Nephron (organoid): Measurements from ENCODE around the gene SUMF1.

Experiments used
- H3K27ac Mint-ChIP-seq, 3 experiments: 2 replicates each; pipeline ENCODE4 v1.8.0; 2020; ENCODE audit warnings: mixed read lengths in 3 of 3, mild to moderate bottlenecking in 2 of 3, moderate library complexity in 1 of 3
- H3K27me3 Mint-ChIP-seq: 2 replicates; pipeline ENCODE4 v1.8.0; 2021; ENCODE audit warnings: low read depth, mild to moderate bottlenecking, moderate library complexity, mixed read lengths
- H3K36me3 Mint-ChIP-seq: 2 replicates; pipeline ENCODE4 v1.8.0; 2020; ENCODE audit warnings: low read depth, mixed read lengths
- H3K4me1 Mint-ChIP-seq: 2 replicates; pipeline ENCODE4 v1.8.0; 2020; ENCODE audit warnings: mixed read lengths
- H3K4me3 Mint-ChIP-seq, 3 experiments: 2 replicates each; pipeline ENCODE4 v1.8.0; 2020; ENCODE audit warnings: mild to moderate bottlenecking in 3 of 3, mixed read lengths in 3 of 3, moderate library complexity in 2 of 3
- H3K9me3 Mint-ChIP-seq: 2 replicates; pipeline ENCODE4 v1.8.0; 2020; ENCODE audit warnings: mixed read lengths
- TF ChIP-seq, protein P1 (sequence below), 3 experiments: fragments of 200-600 bp; sonication (generic); IDR thresholded peaks; one replicate each; pipeline ENCODE4 v1.5.0; 2021; ENCODE audit warnings: antibody characterized with exemption in 3 of 3; ENCODE audit not compliant: unreplicated experiment in 3 of 3

Gene SUMF1

DNA sequence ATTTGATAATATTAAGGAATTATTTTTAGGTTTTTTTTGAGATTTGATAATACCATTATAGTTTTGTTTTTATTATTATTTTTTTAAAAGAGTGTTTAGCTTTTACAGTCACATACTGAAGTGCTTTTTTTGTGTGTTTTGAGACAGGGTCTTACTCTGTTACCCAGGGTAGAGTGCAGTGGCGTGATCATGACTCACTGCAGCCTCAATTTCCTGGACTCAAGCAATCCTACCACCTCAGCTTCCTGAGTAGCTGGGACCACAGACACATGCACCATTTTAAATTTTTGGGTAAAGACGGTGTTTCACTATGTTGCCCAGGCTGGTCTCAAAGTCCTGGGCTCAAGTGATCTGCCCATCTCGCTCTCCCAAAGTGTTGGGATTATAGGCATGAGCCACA lies 73.0 kb downstream of the SUMF1 start:
- TF ChIP-seq, protein P1, sequence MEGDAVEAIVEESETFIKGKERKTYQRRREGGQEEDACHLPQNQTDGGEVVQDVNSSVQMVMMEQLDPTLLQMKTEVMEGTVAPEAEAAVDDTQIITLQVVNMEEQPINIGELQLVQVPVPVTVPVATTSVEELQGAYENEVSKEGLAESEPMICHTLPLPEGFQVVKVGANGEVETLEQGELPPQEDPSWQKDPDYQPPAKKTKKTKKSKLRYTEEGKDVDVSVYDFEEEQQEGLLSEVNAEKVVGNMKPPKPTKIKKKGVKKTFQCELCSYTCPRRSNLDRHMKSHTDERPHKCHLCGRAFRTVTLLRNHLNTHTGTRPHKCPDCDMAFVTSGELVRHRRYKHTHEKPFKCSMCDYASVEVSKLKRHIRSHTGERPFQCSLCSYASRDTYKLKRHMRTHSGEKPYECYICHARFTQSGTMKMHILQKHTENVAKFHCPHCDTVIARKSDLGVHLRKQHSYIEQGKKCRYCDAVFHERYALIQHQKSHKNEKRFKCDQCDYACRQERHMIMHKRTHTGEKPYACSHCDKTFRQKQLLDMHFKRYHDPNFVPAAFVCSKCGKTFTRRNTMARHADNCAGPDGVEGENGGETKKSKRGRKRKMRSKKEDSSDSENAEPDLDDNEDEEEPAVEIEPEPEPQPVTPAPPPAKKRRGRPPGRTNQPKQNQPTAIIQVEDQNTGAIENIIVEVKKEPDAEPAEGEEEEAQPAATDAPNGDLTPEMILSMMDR (IDR thresholded peaks at IDR 0.05; ENCODE audit: unreplicated experiment in 3 of 3), result no peak
- H3K4me1 Mint-ChIP-seq, result peaks cover 21% of the 10 kb centered on the region

DNA sequence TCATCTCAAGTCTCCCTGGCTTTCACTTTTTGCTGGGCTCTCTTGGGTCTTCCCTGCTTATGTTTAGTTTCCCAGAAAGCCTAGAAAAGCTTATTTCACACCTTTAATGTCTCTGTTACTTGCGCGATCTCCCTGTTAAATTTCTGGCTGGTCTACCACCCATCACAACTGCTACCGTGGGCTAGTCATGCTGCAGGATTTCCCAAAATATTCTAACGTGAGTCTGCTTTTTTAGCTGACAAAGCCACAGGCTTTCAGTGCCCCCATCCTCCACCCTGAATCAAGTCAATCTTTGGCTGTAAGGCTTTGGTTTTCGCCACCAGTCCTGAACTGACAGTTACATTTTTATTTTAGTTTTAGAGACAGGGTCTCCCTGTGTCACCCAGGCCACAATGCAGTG lies 74.1 kb downstream of the SUMF1 start:
- Mint-ChIP-seq H3K4me1 (peaks cover 16% of the 10 kb centered on the region), H3K27me3 (peaks cover 4% of the 10 kb centered on the region), H3K27ac (no peak overlapping the region), H3K9me3 (no peaks in the 10 kb centered on the region), H3K4me3 (no peak overlapping the region), H3K36me3 (peaks cover 32% of the 10 kb centered on the region)
- TF ChIP-seq, protein P1 (IDR thresholded peaks at IDR 0.05; ENCODE audit: unreplicated experiment in 3 of 3), result no peak

More for the DNA sequence above, 73.0 kb downstream of the SUMF1 start:
- Mint-ChIP-seq H3K36me3 (peaks cover 32% of the 10 kb centered on the region), H3K9me3 (no peaks in the 10 kb centered on the region), H3K27me3 (peaks cover 4% of the 10 kb centered on the region), H3K4me3 (no peak overlapping the region), H3K27ac (no peak overlapping the region)

DNA sequence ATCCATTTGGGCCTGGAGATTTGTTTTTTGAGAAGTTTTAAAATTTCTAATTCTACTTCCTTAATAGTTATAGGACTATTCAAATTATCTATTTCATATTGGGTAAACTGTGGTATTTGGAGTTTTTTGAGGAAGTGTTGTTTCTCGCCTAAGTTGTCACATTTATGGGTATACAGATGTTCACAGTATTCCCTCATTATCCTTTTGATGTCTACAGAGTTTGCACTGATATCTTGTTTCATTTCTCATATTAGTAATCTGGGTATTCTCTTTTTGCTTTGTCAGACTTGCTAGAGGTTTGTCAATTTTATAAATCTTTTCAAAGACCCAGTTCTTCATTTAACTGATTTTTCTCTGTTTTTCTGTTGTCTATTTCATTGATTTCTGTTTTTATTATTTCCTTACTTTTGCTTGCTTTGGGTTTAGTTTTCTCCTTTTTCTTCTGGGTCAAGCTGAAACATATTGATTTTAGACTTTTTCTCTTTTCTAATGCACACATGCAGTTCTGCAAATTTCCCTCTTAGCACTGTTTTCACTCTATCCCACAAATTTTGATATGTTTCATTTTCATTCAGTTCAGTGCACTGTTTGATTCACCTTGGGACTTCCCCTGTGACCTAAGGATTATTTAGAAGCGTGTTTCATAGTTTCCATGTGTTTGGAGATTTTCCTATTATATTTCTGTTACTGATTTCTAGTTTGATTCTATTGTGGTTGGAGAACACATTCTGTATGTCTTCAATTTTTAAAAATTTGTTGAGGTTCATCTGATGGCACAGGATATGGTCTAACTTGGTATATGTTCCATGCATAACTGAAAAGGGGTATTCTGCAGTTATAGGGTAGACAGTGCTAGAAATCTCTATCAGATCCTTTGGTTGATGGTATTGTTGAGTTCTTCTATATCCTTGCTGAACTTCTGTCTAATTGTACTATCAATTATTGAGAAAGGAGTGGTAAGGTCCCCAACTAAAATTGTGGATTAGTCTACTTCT lies 79.6 kb downstream of the SUMF1 start:
- no peak overlapping the region for H3K4me3 Mint-ChIP-seq
- H3K27me3 Mint-ChIP-seq, result peaks cover 4% of the 10 kb centered on the region
- H3K9me3 Mint-ChIP-seq, result no peaks in the 10 kb centered on the region
- peaks cover 23% of the 10 kb centered on the region for H3K36me3 Mint-ChIP-seq
- TF ChIP-seq, protein P1 (IDR thresholded peaks at IDR 0.05; ENCODE audit: unreplicated experiment in 3 of 3), result no peak
- H3K4me1 Mint-ChIP-seq, result no peaks in the 10 kb centered on the region
- no peak overlapping the region for H3K27ac Mint-ChIP-seq

DNA sequence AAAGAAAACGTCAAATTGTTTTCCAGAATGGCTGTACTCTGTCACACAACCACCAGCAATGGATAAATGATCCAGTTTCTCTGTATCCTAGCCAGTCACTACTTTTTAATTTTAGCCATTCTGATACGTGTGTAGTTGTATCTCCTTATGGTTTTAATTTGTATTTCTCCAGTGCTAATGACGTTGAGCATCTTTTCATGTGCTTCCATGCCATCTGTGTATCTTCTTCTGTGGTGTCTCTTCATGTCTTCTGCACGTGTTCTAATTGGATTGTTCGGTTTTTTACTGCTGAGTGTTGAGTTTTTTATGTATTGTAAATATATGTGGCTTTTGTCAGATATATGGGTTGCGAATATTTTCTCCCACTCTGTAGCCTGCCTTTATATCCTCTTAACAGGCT lies 81.9 kb downstream of the SUMF1 start:
- Mint-ChIP-seq H3K9me3 (no peaks in the 10 kb centered on the region), H3K27me3 (no peaks in the 10 kb centered on the region), H3K27ac (no peak overlapping the region), H3K36me3 (peaks cover 17% of the 10 kb centered on the region), H3K4me1 (no peaks in the 10 kb centered on the region), H3K4me3 (no peak overlapping the region)
- TF ChIP-seq, protein P1 (IDR thresholded peaks at IDR 0.05; ENCODE audit: unreplicated experiment in 3 of 3), result no peak

DNA sequence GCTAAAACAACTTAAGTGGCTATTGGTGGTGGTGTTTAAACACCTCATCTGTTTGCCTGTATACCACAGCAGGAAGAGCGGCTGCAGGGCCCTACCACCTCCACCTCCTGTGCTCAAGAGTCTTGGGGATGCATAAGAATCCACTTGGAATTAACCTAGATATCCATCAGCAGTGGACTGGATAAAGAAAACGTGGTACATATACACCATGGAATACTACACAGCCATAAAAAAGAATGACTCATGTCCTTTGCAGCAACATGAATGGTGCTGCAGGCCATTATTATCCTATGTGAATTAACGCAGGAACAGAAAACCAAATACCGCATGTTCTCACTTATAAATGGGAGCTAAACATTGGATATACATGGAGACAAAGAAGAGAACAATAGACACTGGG lies 87.1 kb downstream of the SUMF1 start:
- Mint-ChIP-seq H3K9me3 (no peaks in the 10 kb centered on the region), H3K4me3 (no peak overlapping the region), H3K36me3 (peaks cover 39% of the 10 kb centered on the region), H3K4me1 (no peaks in the 10 kb centered on the region), H3K27me3 (no peaks in the 10 kb centered on the region), H3K27ac (no peak overlapping the region)
- TF ChIP-seq, protein P1 (IDR thresholded peaks at IDR 0.05; ENCODE audit: unreplicated experiment in 3 of 3), result no peak
